Activated CD8-positive, alpha-beta memory T cell treated with anti-CD3 and anti-CD28 coated beads, Interleukin-2, amount 10 ng/mL, durations not matched to agents 7 days and 5 days (primary cell): Measurements from ENCODE around the gene SLC4A2. TPM values are rescaled to one million over a fixed set of nuclear protein-coding genes. Genes with fewer than 3 reads are reported as not detected.

Source experiments
- ATAC-seq: fragments of 150-1000 bp; cut with Tn5 transposase; one replicate; pipeline ENCODE4 v1.10.0; 2021; ENCODE audit warnings: moderate library complexity
- CTCF ChIA-PET: fragments of 350-600 bp; sonication (Branson Sonifier 250); formaldehyde crosslinking; loops from one replicate; lab custom pipeline; 2021; ENCODE audit warnings: antibody characterized with exemption; lab: Charles Lee
- DNase-seq: peaks from one replicate; pipeline ENCODE4 v3.0.0-alpha.2; 2020
- H3K27ac Mint-ChIP-seq: one replicate; pipeline ENCODE4 v1.8.0; 2021; ENCODE audit warnings: mild to moderate bottlenecking, mixed read lengths
- H3K27me3 Mint-ChIP-seq: one replicate; pipeline ENCODE4 v1.8.0; 2021; ENCODE audit warnings: mixed read lengths
- H3K36me3 Mint-ChIP-seq: one replicate; pipeline ENCODE4 v1.8.0; 2021; ENCODE audit warnings: mild to moderate bottlenecking, mixed read lengths
- H3K4me1 Mint-ChIP-seq: one replicate; pipeline ENCODE4 v1.8.0; 2021; ENCODE audit warnings: mixed read lengths
- H3K4me3 Mint-ChIP-seq: one replicate; pipeline ENCODE4 v1.8.0; 2021; ENCODE audit warnings: mild to moderate bottlenecking, moderate library complexity, mixed read lengths
- H3K9me3 Mint-ChIP-seq: one replicate; pipeline ENCODE4 v1.8.0; 2022; ENCODE audit warnings: low read depth, mixed read lengths
- total RNA-seq, 2 experiments: library from RNA; stranded (reverse); gene quantifications; one replicate each; pipeline ENCODE4 v1.2.3, GENCODE V29; 2021

Gene SLC4A2
- total RNA-seq, 2 experiments from 2014 or later: 114 to 121 TPM

- H3K9me3 Mint-ChIP-seq: no peaks in the 10 kb centered on the region
- H3K36me3 Mint-ChIP-seq: no peaks in the 10 kb centered on the region
- peaks cover 20% of the 10 kb centered on the region for H3K4me1 Mint-ChIP-seq
- H3K27ac Mint-ChIP-seq: no peak overlapping the region
- no peak overlapping the region for H3K4me3 Mint-ChIP-seq
- ATAC-seq (no peak), DNase-seq (no peak)
- CTCF ChIA-PET: interaction anchor here (0.8 kb wide), 1 partner anchor 71 kb away, joined by 3 read pairs; no protein-coding TSS in a partner anchor
- peaks cover 9% of the 10 kb centered on the region for H3K27me3 Mint-ChIP-seq
Measured at GRCh38 chr7:151053096-151053495, 6.3 kb upstream of the SLC4A2 start.

- no peaks in the 10 kb centered on the region for H3K9me3 Mint-ChIP-seq
- no peak for DNase-seq
- no peak for ATAC-seq
- no peak overlapping the region for H3K4me3 Mint-ChIP-seq
- peaks cover 9% of the 10 kb centered on the region for H3K27me3 Mint-ChIP-seq
- CTCF ChIA-PET: no interaction called here
- no peak overlapping the region for H3K27ac Mint-ChIP-seq
- H3K4me1 Mint-ChIP-seq: peaks cover 24% of the 10 kb centered on the region
- no peaks in the 10 kb centered on the region for H3K36me3 Mint-ChIP-seq
Measured at GRCh38 chr7:151053751-151054150, 5.6 kb upstream of the SLC4A2 start.

GRCh38 chr7:151056283-151056665 lies 3.1 kb upstream of the SLC4A2 start:
- CTCF ChIA-PET: interaction anchor here (1.5 kb wide), 1 partner anchor 25 kb away, joined by 4 read pairs; the partner anchor contains the start of gene FASTK
- no peak for DNase-seq
- no peak for ATAC-seq
- H3K4me3 Mint-ChIP-seq: peak overlapping the region; percentile 10
- no peaks in the 10 kb centered on the region for H3K36me3 Mint-ChIP-seq
- no peak overlapping the region for H3K27ac Mint-ChIP-seq
- peaks cover 4% of the 10 kb centered on the region for H3K27me3 Mint-ChIP-seq
- peaks cover 36% of the 10 kb centered on the region for H3K4me1 Mint-ChIP-seq
- H3K9me3 Mint-ChIP-seq: no peaks in the 10 kb centered on the region

- ATAC-seq: no peak
- peak overlapping the region; percentile 91 for H3K4me3 Mint-ChIP-seq
- no peaks in the 10 kb centered on the region for H3K9me3 Mint-ChIP-seq
- DNase-seq: no peak
- CTCF ChIA-PET: interaction anchor here (1.0 to 1.4 kb wide), 2 partner anchors 28 to 94 kb away, joined by 3 to 6 read pairs; partner anchors contain the start of gene ABCB8
- peaks cover 41% of the 10 kb centered on the region for H3K4me1 Mint-ChIP-seq
- peak overlapping the region; percentile 73 for H3K27ac Mint-ChIP-seq
- H3K36me3 Mint-ChIP-seq: no peaks in the 10 kb centered on the region
- peaks cover 2% of the 10 kb centered on the region for H3K27me3 Mint-ChIP-seq
Measured at GRCh38 chr7:151056666-151057505, 2.5 kb upstream of the SLC4A2 start.

GRCh38 chr7:151057506-151057988 lies 1.8 kb upstream of the SLC4A2 start, which contains the start of gene CDK5:
Gene CDK5 (minus strand): TSS chr7:151057897. CDS start chr7:151057848, 49 bp downstream.
- H3K27ac Mint-ChIP-seq: peak within 1 kb of the TSS; percentile 97
- H3K4me1 Mint-ChIP-seq: peaks cover 41% of the 10 kb centered on the region
- DNase-seq: peak; percentile 57
- peaks cover under 1% of the 10 kb centered on the region for H3K27me3 Mint-ChIP-seq
- no peaks in the 10 kb centered on the region for H3K36me3 Mint-ChIP-seq
- peak; percentile 8 for ATAC-seq
- CTCF ChIA-PET: interaction anchor here (1.0 to 1.4 kb wide), 2 partner anchors 29 to 95 kb away, joined by 3 to 6 read pairs; partner anchors contain the start of gene ABCB8
- H3K9me3 Mint-ChIP-seq: no peaks in the 10 kb centered on the region
- peak within 1 kb of the TSS; percentile 91 for H3K4me3 Mint-ChIP-seq

- Mint-ChIP-seq H3K4me1 (peaks cover 36% of the 10 kb centered on the region), H3K4me3 (peak overlapping the region; percentile 91), H3K27me3 (no peaks in the 10 kb centered on the region), H3K27ac (peak overlapping the region; percentile 97), H3K9me3 (no peaks in the 10 kb centered on the region), H3K36me3 (no peaks in the 10 kb centered on the region)
- DNase-seq: peak; percentile 99
- ATAC-seq: peak; percentile 91
- CTCF ChIA-PET: interaction anchor here (0.7 to 1.4 kb wide), 15 partner anchors 8 to 96 kb away, joined by 3 to 6 read pairs (median 3); partner anchors contain the start of genes ABCB8 and FASTK
Measured at GRCh38 chr7:151057989-151058780, 1.2 kb upstream of the SLC4A2 start.

- Mint-ChIP-seq H3K27me3 (no peaks in the 10 kb centered on the region), H3K4me1 (peaks cover 34% of the 10 kb centered on the region), H3K36me3 (no peaks in the 10 kb centered on the region), H3K27ac (peak overlapping the region; percentile 97), H3K9me3 (no peaks in the 10 kb centered on the region), H3K4me3 (peak overlapping the region; percentile 91)
- CTCF ChIA-PET: interaction anchor here (0.7 to 1.4 kb wide), 13 partner anchors 9 to 96 kb away, joined by 3 to 5 read pairs (median 3); partner anchors contain the start of genes ABCB8 and FASTK
- DNase-seq (no peak), ATAC-seq (no peak)
Measured at GRCh38 chr7:151058781-151059366, 515 bp upstream of the SLC4A2 start.

GRCh38 chr7:151060113-151060415 lies 675 bp downstream of the SLC4A2 start:
- no peaks in the 10 kb centered on the region for H3K9me3 Mint-ChIP-seq
- peak overlapping the region; percentile 91 for H3K4me3 Mint-ChIP-seq
- no peaks in the 10 kb centered on the region for H3K36me3 Mint-ChIP-seq
- no peak for DNase-seq
- H3K27ac Mint-ChIP-seq: peak overlapping the region; percentile 66
- H3K27me3 Mint-ChIP-seq: no peaks in the 10 kb centered on the region
- no peak for ATAC-seq
- CTCF ChIA-PET: interaction anchor here (0.7 to 1.3 kb wide), 12 partner anchors 9 to 116 kb away, joined by 3 to 7 read pairs (median 3); partner anchors contain the start of genes ABCB8, AGAP3 and FASTK
- peaks cover 34% of the 10 kb centered on the region for H3K4me1 Mint-ChIP-seq

GRCh38 chr7:151060416-151061212 lies 1.2 kb downstream of the SLC4A2 start:
- no peak for ATAC-seq
- Mint-ChIP-seq H3K4me3 (peak overlapping the region; percentile 91), H3K27ac (peak overlapping the region; percentile 66), H3K27me3 (no peaks in the 10 kb centered on the region), H3K36me3 (peaks cover 3% of the 10 kb centered on the region), H3K4me1 (peaks cover 34% of the 10 kb centered on the region), H3K9me3 (no peaks in the 10 kb centered on the region)
- no peak for DNase-seq
- CTCF ChIA-PET: interaction anchor here (0.7 to 1.3 kb wide), 12 partner anchors 9 to 117 kb away, joined by 3 to 7 read pairs (median 3); partner anchors contain the start of genes ABCB8, AGAP3 and FASTK

GRCh38 chr7:151061213-151062110 lies 2.1 kb downstream of the SLC4A2 start:
- H3K27me3 Mint-ChIP-seq: no peaks in the 10 kb centered on the region
- peak overlapping the region; percentile 91 for H3K4me3 Mint-ChIP-seq
- DNase-seq (no peak), ATAC-seq (no peak)
- H3K27ac Mint-ChIP-seq: no peak overlapping the region
- CTCF ChIA-PET: interaction anchor here (1.3 kb wide), 1 partner anchor 16 kb away, joined by 7 read pairs; no protein-coding TSS in a partner anchor
- no peaks in the 10 kb centered on the region for H3K9me3 Mint-ChIP-seq
- H3K36me3 Mint-ChIP-seq: peaks cover 3% of the 10 kb centered on the region
- H3K4me1 Mint-ChIP-seq: peaks cover 33% of the 10 kb centered on the region

GRCh38 chr7:151062111-151062398 lies 2.7 kb downstream of the SLC4A2 start:
- no peaks in the 10 kb centered on the region for H3K9me3 Mint-ChIP-seq
- no peak overlapping the region for H3K4me3 Mint-ChIP-seq
- no peak for ATAC-seq
- no peaks in the 10 kb centered on the region for H3K27me3 Mint-ChIP-seq
- DNase-seq: no peak
- CTCF ChIA-PET: interaction anchor here (0.8 kb wide), 1 partner anchor 18 kb away, joined by 3 read pairs; the partner anchor contains the start of gene FASTK
- H3K36me3 Mint-ChIP-seq: peaks cover 3% of the 10 kb centered on the region
- peaks cover 27% of the 10 kb centered on the region for H3K4me1 Mint-ChIP-seq
- no peak overlapping the region for H3K27ac Mint-ChIP-seq
